Endothelial cell of umbilical vein (primary cell): ENCODE data around the gene VARS1. TPM values are rescaled to one million over a fixed set of nuclear protein-coding genes. Genes with fewer than 3 reads are reported as not detected.
A peak's percentile ranks its signal among the peaks of the same experiment; 100 is the strongest.

ENCODE experiments used
- BruUV-seq: library from RNA; stranded (reverse); fragments of 400-500 nt; replicated peaks from 2 replicates; lab custom pipeline; 2021; lab: Mats Ljungman, UMichigan
- CTCF ChIA-PET: fragments of 300-600, 350-600 bp; sonication (Branson Sonifier 250); formaldehyde crosslinking; loops from one replicate; lab custom pipeline; 2021; ENCODE audit warnings: antibody characterized with exemption, inconsistent platforms; lab: Charles Lee
- POLR2A ChIA-PET: fragments of 300-600, 350-600 bp; sonication (Branson Sonifier 250); formaldehyde crosslinking; loops from one replicate; lab custom pipeline; 2021; ENCODE audit warnings: antibody characterized with exemption, inconsistent platforms; lab: Charles Lee
- DNase-seq: peaks from one replicate; pipeline ENCODE4 v3.0.0-alpha.2; 2011; ENCODE audit warnings: low read depth, low spot score
- FAIRE-seq: peaks from 2 replicates; lab custom pipeline; 2011; peaks lifted over from hg19 to GRCh38; lab: Jason Lieb, UNC
- H2AFZ ChIP-seq: 2 replicates; pipeline ENCODE4 v1.6.0; 2012; ENCODE audit warnings: low read depth, low read length, control low read depth, inconsistent platforms
- H3K27ac ChIP-seq: 2 replicates; pipeline ENCODE4 v1.5.1; 2011; ENCODE audit warnings: low read depth, mild to moderate bottlenecking, control low read depth, low read length, moderate library complexity; ENCODE audit not compliant: insufficient read depth
- H3K27me3 ChIP-seq, 2 experiments: 2 replicates each; pipeline versions ENCODE4 v1.6.0 to v1.6.1; 2011; ENCODE audit warnings: low read length in 2 of 2, mixed read lengths in 1 of 2; ENCODE audit not compliant: control insufficient read depth in 2 of 2, insufficient read depth in 2 of 2
- H3K36me3 ChIP-seq, 2 experiments: 2 replicates in 1 of 2; 3 replicates in 1 of 2; pipeline ENCODE4 v1.5.1; 2011; ENCODE audit warnings: low read length in 2 of 2, mild to moderate bottlenecking in 1 of 2, moderate library complexity in 1 of 2; ENCODE audit not compliant: control insufficient read depth in 2 of 2, insufficient read depth in 2 of 2; ENCODE audit errors: extremely low read depth in 1 of 2
- H3K4me1 ChIP-seq: 3 replicates; pipeline ENCODE4 v1.5.1; 2011; ENCODE audit warnings: mild to moderate bottlenecking, low read length; ENCODE audit not compliant: control insufficient read depth, insufficient read depth; ENCODE audit errors: extremely low read depth
- H3K4me2 ChIP-seq: 2 replicates; pipeline ENCODE4 v1.6.1; 2011; ENCODE audit warnings: low read length, control low read depth, mixed read lengths; ENCODE audit not compliant: insufficient read depth
- H3K4me3 ChIP-seq, 3 experiments: fragments of 200-600 bp in 1 of 3; sonication (generic), shearing (Covaris generic) in 1 of 3; replicated peaks in 1 of 3; 2 replicates each; pipeline ENCODE4 v1.5.1; 2011 to 2016; ENCODE audit warnings: control low read depth in 3 of 3, low read length in 3 of 3, mild to moderate bottlenecking in 2 of 3, inconsistent platforms in 1 of 3, low read depth in 1 of 3, moderate library complexity in 1 of 3; ENCODE audit not compliant: insufficient read depth in 1 of 3
- H3K79me2 ChIP-seq: 2 replicates; pipeline ENCODE4 v1.6.0; 2012; ENCODE audit warnings: low read length, inconsistent platforms; ENCODE audit not compliant: control insufficient read depth, insufficient read depth
- H3K9ac ChIP-seq: replicated peaks from 2 replicates; pipeline ENCODE3; 2011; ENCODE audit warnings: low read length, control low read depth; ENCODE audit not compliant: insufficient read depth; ENCODE audit errors: extremely low read depth
- H3K9me1 ChIP-seq: replicated peaks from 3 replicates; pipeline ENCODE4 v1.6.0; 2011; ENCODE audit warnings: mild to moderate bottlenecking, low read length; ENCODE audit not compliant: control insufficient read depth, insufficient read depth; ENCODE audit errors: extremely low read depth
- H3K9me3 ChIP-seq: replicated peaks from 2 replicates; pipeline ENCODE4 v1.5.1; 2012; ENCODE audit warnings: low read length, inconsistent platforms; ENCODE audit not compliant: control insufficient read depth, insufficient read depth
- H4K20me1 ChIP-seq: replicated peaks from 2 replicates; pipeline ENCODE3; 2011; ENCODE audit warnings: mild to moderate bottlenecking, low read length; ENCODE audit not compliant: control insufficient read depth, insufficient read depth; ENCODE audit errors: extremely low read depth
- CTCF ChIP-seq, 2 donors: IDR thresholded peaks; 1 replicate in 1 of 2; 2 replicates in 1 of 2; pipeline ENCODE4 v1.5.1; 2011; ENCODE audit warnings: low read length in 2 of 2, mild to moderate bottlenecking in 2 of 2, moderate library complexity in 2 of 2, control low read depth in 1 of 2, inconsistent platforms in 1 of 2, low read depth in 1 of 2; ENCODE audit not compliant: insufficient read depth in 1 of 2; ENCODE audit errors: extremely low read depth in 1 of 2
- EZH2 ChIP-seq: IDR thresholded peaks from 2 replicates; pipeline ENCODE4 v1.6.1; 2012; ENCODE audit warnings: borderline replicate concordance, low read depth, mild to moderate bottlenecking, moderate library complexity, low read length, inconsistent platforms; ENCODE audit not compliant: severe bottlenecking
- FOS ChIP-seq: IDR thresholded peaks from 2 replicates; pipeline ENCODE4 v1.6.1; 2011; ENCODE audit warnings: mild to moderate bottlenecking, low read length, moderate library complexity, borderline replicate concordance; ENCODE audit not compliant: insufficient read depth
- GATA2 ChIP-seq: IDR thresholded peaks from 2 replicates; pipeline ENCODE4 v1.7.0; 2011; ENCODE audit warnings: low read depth, mild to moderate bottlenecking, moderate library complexity, mixed read lengths, low read length; ENCODE audit not compliant: insufficient read length, insufficient read depth
- JUN ChIP-seq: IDR thresholded peaks from 2 replicates; pipeline ENCODE4 v1.6.1; 2011; ENCODE audit warnings: borderline replicate concordance, low read depth; ENCODE audit not compliant: insufficient read length, insufficient read depth
- MAX ChIP-seq: IDR thresholded peaks from 2 replicates; pipeline ENCODE4 v1.6.1; 2011; ENCODE audit not compliant: insufficient read depth, insufficient read length
- MYC ChIP-seq: IDR thresholded peaks from one replicate; pipeline ENCODE4 v1.6.1; 2011; ENCODE audit warnings: mild to moderate bottlenecking, low read depth, low read length
- POLR2A ChIP-seq: IDR thresholded peaks from 2 replicates; pipeline ENCODE4 v1.6.1; 2012; ENCODE audit warnings: low read depth, mild to moderate bottlenecking, control low read depth, low read length
- POLR2AphosphoS5 ChIP-seq: IDR thresholded peaks from 2 replicates; pipeline ENCODE4 v1.6.1; 2012; ENCODE audit warnings: low read depth, mild to moderate bottlenecking, control low read depth, low read length, moderate library complexity; ENCODE audit not compliant: insufficient read depth
- dilution Hi-C: fragments of 300-500 bp; cut with MboI; formaldehyde crosslinking; loops from one replicate; pipeline ENCODE4 v1.15.0; 2019; ENCODE audit warnings: low sequenced_read_pairs; ENCODE audit not compliant: extremely low pct_ligation_motif_present
- intact Hi-C: fragments of 100-400 bp; cut with micrococcal nuclease; formaldehyde crosslinking; loops from one replicate; pipeline ENCODE4 v1.10.0; 2022
- polyA plus RNA-seq, 4 experiments: library from polyadenylated mRNA; depleted of rRNA in 3 of 4; stranded (reverse) in 3 of 4; unstranded in 1 of 4; fragments of >200 nt; gene quantifications; 2 replicates each; pipeline versions ENCODE4 v1.2.1 to v1.2.3, GENCODE V29; 2011 to 2012; ENCODE audit warnings: missing spikeins in 1 of 4
- total RNA-seq: library from RNA; stranded (reverse); gene quantifications from 2 replicates; pipeline ENCODE4 v1.2.3, GENCODE V29; 2021

VARS1 gene
- total and polyA plus RNA-seq, 2 donors (not counting 3 experiments of a cell fraction or from before 2014, with no cell fraction given): 37.4 to 121 TPM

GRCh38 chr6:31768363-31769257 is 26.9 kb downstream of the VARS1 start:
- H2AFZ ChIP-seq: peak overlapping the region; percentile 49
- no peak for FAIRE-seq
- ChIA-PET CTCF (interaction anchor here (1.3 to 4.5 kb wide), 12 partner anchors 9 to 84 kb away, joined by 3 to 55 read pairs (median 10); partner anchors contain the start of genes CLIC1, DDAH2, LY6G6D and MSH5), POLR2A (interaction anchor here (1.2 kb wide), 1 partner anchor 47 kb away, joined by 3 read pairs; the partner anchor contains the start of genes HSPA1A and HSPA1L)
- no peaks in the 10 kb centered on the region for H3K9me1 ChIP-seq
- H3K4me1 ChIP-seq: no peaks in the 10 kb centered on the region
- DNase-seq: no peak
- no peaks in the 10 kb centered on the region for H3K9me3 ChIP-seq
- intact Hi-C loops: loop anchor here (1.0 kb wide), 3 partner anchors 30 to 88 kb away; partner anchors contain the start of gene DDAH2
- no peaks in the 10 kb centered on the region for H3K36me3 ChIP-seq
- dilution Hi-C loops: no loop called here
- H3K4me3 ChIP-seq: no peak overlapping the region
- no peaks in the 10 kb centered on the region for H4K20me1 ChIP-seq
- TF ChIP-seq JUN: no peak
- no peak for TF ChIP-seq CTCF (IDR thresholded peaks at IDR 0.05; ENCODE audit: extremely low read depth in 1 of 2, insufficient read depth in 1 of 2, low read depth in 1 of 2, low read length in 2 of 2)
- no peak for TF ChIP-seq MYC
- TF ChIP-seq FOS: no peak
- no peak for TF ChIP-seq GATA2
- TF ChIP-seq POLR2AphosphoS5: no peak
- TF ChIP-seq EZH2: no peak
- no peak for TF ChIP-seq MAX
- no peak for TF ChIP-seq POLR2A
- H3K9ac ChIP-seq: no peak overlapping the region
- no peak overlapping the region for H3K27ac ChIP-seq
- BruUV-seq: no TSS peak
- H3K4me2 ChIP-seq: no peak overlapping the region
- no peaks in the 10 kb centered on the region for H3K79me2 ChIP-seq
- H3K27me3 ChIP-seq: no peaks in the 10 kb centered on the region
